ENCODE measurements around the gene EPHA1. TPM values are rescaled to one million over a fixed set of nuclear protein-coding genes. Genes with fewer than 3 reads are reported as not detected.

The EPHA1 gene
- total RNA-seq, 1 experiment from 2014 or later: 0.39 TPM

GRCh38 chr7:143355450-143356385 is 52.9 kb downstream of the EPHA1 start:
- no TSS peak for BruUV-seq (replicated peaks)
- H3K9me3 ChIP-seq (ENCODE audit: control insufficient read depth, insufficient read depth, low read depth, low read length): no peaks in the 10 kb centered on the region
- peak; percentile 31; the same call in 1 of the 2 replicates for ATAC-seq
- H3K4me1 ChIP-seq (ENCODE audit: control insufficient read depth, insufficient read depth, low read length): no peaks in the 10 kb centered on the region
- ChIA-PET POLR2A (no interaction called here), CTCF (no interaction called here)
- in situ Hi-C loops (cut with HindIII; ENCODE audit: low pct_unique_long_range_greater_than_20kb, low sequenced_read_pairs): no loop called here
- intact Hi-C loops (cut with micrococcal nuclease; ENCODE audit: unreplicated experiment): no loop called here
- H3K27me3 ChIP-seq (ENCODE audit: control insufficient read depth, insufficient read depth, low read length): peaks cover 3% of the 10 kb centered on the region; the same call in 1 of the 2 replicates
- no peak for DNase-seq (ENCODE audit: low read depth, low spot score)
- TF ChIP-seq CTCF (IDR thresholded peaks at IDR 0.05): no peak
- TF ChIP-seq REST (IDR thresholded peaks at IDR 0.05; ENCODE audit: insufficient read depth in 1 of 2, low read depth in 2 of 2, low read length in 1 of 2): no peak
- TF ChIP-seq SIN3A (IDR thresholded peaks at IDR 0.05; ENCODE audit: borderline replicate concordance, insufficient read depth, low read depth, low read length): no peak
- no peak for TF ChIP-seq POLR2AphosphoS5 (IDR thresholded peaks at IDR 0.05; ENCODE audit: low read depth, low read length)
- no peak for TF ChIP-seq TCF7L2 (IDR thresholded peaks at IDR 0.05; ENCODE audit: low read depth, low read length)
- no peak overlapping the region for H3K27ac ChIP-seq (ENCODE audit: low read length)
- H3K4me3 ChIP-seq (ENCODE audit: low read depth in 2 of 2, low read length in 2 of 2): no peak overlapping the region
- no peaks in the 10 kb centered on the region for H3K36me3 ChIP-seq (ENCODE audit: control insufficient read depth, insufficient read depth, low read length)

- no peaks in the 10 kb centered on the region for H3K36me3 ChIP-seq (ENCODE audit: control insufficient read depth, insufficient read depth, low read length)
- no peaks in the 10 kb centered on the region for H3K4me1 ChIP-seq (ENCODE audit: control insufficient read depth, insufficient read depth, low read length)
- ChIA-PET POLR2A (no interaction called here), CTCF (no interaction called here)
- TF ChIP-seq POLR2AphosphoS5 (IDR thresholded peaks at IDR 0.05; ENCODE audit: low read depth, low read length): no peak
- TF ChIP-seq CTCF (IDR thresholded peaks at IDR 0.05): no peak
- TF ChIP-seq REST (IDR thresholded peaks at IDR 0.05; ENCODE audit: insufficient read depth in 1 of 2, low read depth in 2 of 2, low read length in 1 of 2): no peak
- no peak for TF ChIP-seq TCF7L2 (IDR thresholded peaks at IDR 0.05; ENCODE audit: low read depth, low read length)
- TF ChIP-seq SIN3A (IDR thresholded peaks at IDR 0.05; ENCODE audit: borderline replicate concordance, insufficient read depth, low read depth, low read length): no peak
- DNase-seq (ENCODE audit: low read depth, low spot score): no peak
- no peaks in the 10 kb centered on the region; the same call in 1 of the 2 replicates for H3K27me3 ChIP-seq (ENCODE audit: control insufficient read depth, insufficient read depth, low read length)
- BruUV-seq (replicated peaks): no TSS peak
- H3K27ac ChIP-seq (ENCODE audit: low read length): no peak overlapping the region
- in situ Hi-C loops (cut with HindIII; ENCODE audit: low pct_unique_long_range_greater_than_20kb, low sequenced_read_pairs): no loop called here
- intact Hi-C loops (cut with micrococcal nuclease; ENCODE audit: unreplicated experiment): no loop called here
- no peak for ATAC-seq
- no peaks in the 10 kb centered on the region for H3K9me3 ChIP-seq (ENCODE audit: control insufficient read depth, insufficient read depth, low read depth, low read length)
- H3K4me3 ChIP-seq (ENCODE audit: low read depth in 2 of 2, low read length in 2 of 2): no peak overlapping the region
These were observed 53.7 kb downstream of the EPHA1 start for GRCh38 chr7:143354965-143355364.

Data from Panc1 (cell line).